HUES64 (cell line): ENCODE results near the gene TRPM3.

Source experiments
- H3K27ac ChIP-seq: 2 replicates; pipeline ENCODE4 v1.7.0; 2013; ENCODE audit warnings: low read depth, low read length, inconsistent platforms
- H3K27me3 ChIP-seq: 2 replicates; pipeline ENCODE4 v1.6.1; 2013; ENCODE audit warnings: mild to moderate bottlenecking, low read length; ENCODE audit not compliant: insufficient read depth
- H3K36me3 ChIP-seq: 2 replicates; pipeline ENCODE4 v1.6.1; 2013; ENCODE audit warnings: mild to moderate bottlenecking, low read length; ENCODE audit not compliant: insufficient read depth
- H3K4me1 ChIP-seq: 2 replicates; pipeline ENCODE4 v1.6.1; 2013; ENCODE audit warnings: mild to moderate bottlenecking, low read length, moderate library complexity; ENCODE audit not compliant: insufficient read depth
- H3K4me3 ChIP-seq: 2 replicates; pipeline ENCODE4 v1.5.1; 2013; ENCODE audit warnings: mild to moderate bottlenecking, low read length, moderate library complexity
- H3K9ac ChIP-seq: 2 replicates; pipeline ENCODE4 v1.6.1; 2013; ENCODE audit warnings: mild to moderate bottlenecking, low read depth, low read length
- H3K9me3 ChIP-seq: 2 replicates; pipeline ENCODE4 v1.6.1; 2013; ENCODE audit warnings: low read depth, low read length; ENCODE audit not compliant: insufficient read depth
- WGBS: fragments of 150-250, 120-280 bp; methylation state at CpG from one replicate; pipeline ENCODE4 v1.1.7; 2013; ENCODE audit warnings: missing lambda C conversion rate; 5-methylcytosine and 5-hydroxymethylcytosine counted together

TRPM3 gene

GRCh38 chr9:70556771-70557170, 564.6 kb downstream of the TRPM3 start:
- Histone ChIP-seq H3K9me3 (no peaks in the 10 kb centered on the region), H3K27me3 (no peaks in the 10 kb centered on the region), H3K36me3 (no peaks in the 10 kb centered on the region), H3K4me1 (peaks cover 24% of the 10 kb centered on the region), H3K27ac (no peak overlapping the region), H3K9ac (no peak overlapping the region), H3K4me3 (no peak overlapping the region)
- WGBS, result no CpG with 5 or more reads among the region's 1 CpG

GRCh38 chr9:70554881-70555280, 566.5 kb downstream of the TRPM3 start:
- Histone ChIP-seq H3K27me3 (no peaks in the 10 kb centered on the region), H3K9ac (no peak overlapping the region), H3K27ac (peak overlapping the region; percentile 89), H3K4me3 (no peak overlapping the region), H3K4me1 (peaks cover 24% of the 10 kb centered on the region), H3K36me3 (no peaks in the 10 kb centered on the region), H3K9me3 (no peaks in the 10 kb centered on the region)
- 93% methylated on average over 2 of the region's 2 CpGs for WGBS

GRCh38 chr9:70553707-70554673, 567.4 kb downstream of the TRPM3 start:
- Histone ChIP-seq H3K9ac (peak overlapping the region; percentile 58), H3K27me3 (no peaks in the 10 kb centered on the region), H3K4me1 (peaks cover 24% of the 10 kb centered on the region), H3K4me3 (no peak overlapping the region), H3K27ac (peak overlapping the region; percentile 89), H3K36me3 (no peaks in the 10 kb centered on the region), H3K9me3 (no peaks in the 10 kb centered on the region)
- WGBS, result 52% methylated on average over 12 of the region's 12 CpGs

- Histone ChIP-seq H3K36me3 (no peaks in the 10 kb centered on the region), H3K27ac (no peak overlapping the region), H3K9ac (no peak overlapping the region), H3K27me3 (no peaks in the 10 kb centered on the region), H3K4me3 (no peak overlapping the region), H3K4me1 (peaks cover 25% of the 10 kb centered on the region), H3K9me3 (no peaks in the 10 kb centered on the region)
- 96% methylated on average over 9 of the region's 9 CpGs for WGBS
These were observed 568.9 kb downstream of the TRPM3 start for GRCh38 chr9:70552561-70552960.

- WGBS, result 96% methylated on average over 3 of the region's 3 CpGs
These were observed 569.6 kb downstream of the TRPM3 start for GRCh38 chr9:70551801-70552200.

GRCh38 chr9:70551396-70551795, 570.0 kb downstream of the TRPM3 start:
- no peaks in the 10 kb centered on the region for H3K36me3 ChIP-seq
- no peaks in the 10 kb centered on the region for H3K9me3 ChIP-seq
- no peak overlapping the region for H3K4me3 ChIP-seq
- WGBS, result 92% methylated on average over 4 of the region's 4 CpGs
- H3K4me1 ChIP-seq, result peaks cover 35% of the 10 kb centered on the region
- no peak overlapping the region for H3K27ac ChIP-seq
- no peak overlapping the region for H3K9ac ChIP-seq
- H3K27me3 ChIP-seq, result no peaks in the 10 kb centered on the region

More at GRCh38 chr9:70551801-70552200, 569.6 kb downstream of the TRPM3 start:
- H3K4me3 ChIP-seq, result no peak overlapping the region
- H3K9me3 ChIP-seq, result no peaks in the 10 kb centered on the region
- H3K36me3 ChIP-seq, result no peaks in the 10 kb centered on the region
- H3K27ac ChIP-seq, result no peak overlapping the region
- no peaks in the 10 kb centered on the region for H3K27me3 ChIP-seq
- H3K4me1 ChIP-seq, result peaks cover 31% of the 10 kb centered on the region
- H3K9ac ChIP-seq, result no peak overlapping the region

GRCh38 chr9:70549926-70550325, 571.5 kb downstream of the TRPM3 start:
- no CpG with 5 or more reads among the region's 1 CpG for WGBS
- H3K27ac ChIP-seq, result no peak overlapping the region
- no peaks in the 10 kb centered on the region for H3K27me3 ChIP-seq
- H3K4me1 ChIP-seq, result peaks cover 37% of the 10 kb centered on the region
- H3K9ac ChIP-seq, result no peak overlapping the region
- no peaks in the 10 kb centered on the region for H3K36me3 ChIP-seq
- H3K4me3 ChIP-seq, result no peak overlapping the region
- H3K9me3 ChIP-seq, result no peaks in the 10 kb centered on the region

- H3K4me1 ChIP-seq, result peaks cover 12% of the 10 kb centered on the region; the same call in 1 of the 2 replicates
- H3K4me3 ChIP-seq, result no peak overlapping the region
- 90% methylated on average over 3 of the region's 3 CpGs for WGBS
- no peaks in the 10 kb centered on the region for H3K9me3 ChIP-seq
- no peaks in the 10 kb centered on the region for H3K27me3 ChIP-seq
- H3K27ac ChIP-seq, result no peak overlapping the region
- H3K36me3 ChIP-seq, result no peaks in the 10 kb centered on the region
- H3K9ac ChIP-seq, result no peak overlapping the region
These were observed 579.0 kb downstream of the TRPM3 start for GRCh38 chr9:70542311-70542931.

- H3K27ac ChIP-seq, result no peak overlapping the region
- H3K4me1 ChIP-seq, result no peaks in the 10 kb centered on the region
- H3K36me3 ChIP-seq, result no peaks in the 10 kb centered on the region
- no peak overlapping the region for H3K9ac ChIP-seq
- H3K9me3 ChIP-seq, result no peaks in the 10 kb centered on the region
- 93% methylated on average over 4 of the region's 5 CpGs for WGBS
- no peak overlapping the region for H3K4me3 ChIP-seq
- no peaks in the 10 kb centered on the region for H3K27me3 ChIP-seq
These were observed 581.4 kb downstream of the TRPM3 start for GRCh38 chr9:70540016-70540415.

- H3K9me3 ChIP-seq, result no peaks in the 10 kb centered on the region
- 0 out of 2 replicates have a peak overlapping the region, but pooled peaks have one; percentile 14 for H3K9ac ChIP-seq
- 88% methylated on average over 1 of the region's 1 CpG for WGBS
- H3K4me3 ChIP-seq, result no peak overlapping the region
- H3K27me3 ChIP-seq, result no peaks in the 10 kb centered on the region
- H3K4me1 ChIP-seq, result no peaks in the 10 kb centered on the region
- H3K36me3 ChIP-seq, result no peaks in the 10 kb centered on the region
- no peak overlapping the region for H3K27ac ChIP-seq
These were observed 581.9 kb downstream of the TRPM3 start for GRCh38 chr9:70539526-70539925.

GRCh38 chr9:70539001-70539400, 582.4 kb downstream of the TRPM3 start:
- WGBS, result 78% methylated on average over 1 of the region's 1 CpG
- 0 out of 2 replicates have a peak overlapping the region, but pooled peaks have one; percentile 14 for H3K9ac ChIP-seq
- no peaks in the 10 kb centered on the region for H3K36me3 ChIP-seq
- no peaks in the 10 kb centered on the region for H3K9me3 ChIP-seq
- no peak overlapping the region for H3K4me3 ChIP-seq
- no peaks in the 10 kb centered on the region for H3K27me3 ChIP-seq
- H3K4me1 ChIP-seq, result peaks cover 1% of the 10 kb centered on the region
- no peak overlapping the region for H3K27ac ChIP-seq
